ENCODE measurements around the gene CNN3. TPM values are rescaled to one million over a fixed set of nuclear protein-coding genes. Genes with fewer than 3 reads are reported as not detected.
A peak's percentile ranks its signal among the peaks of the same experiment; 100 is the strongest.

Gene CNN3
- total and polyA plus RNA-seq, 4 donors, result 326 to 379 (median 357) TPM

DNA sequence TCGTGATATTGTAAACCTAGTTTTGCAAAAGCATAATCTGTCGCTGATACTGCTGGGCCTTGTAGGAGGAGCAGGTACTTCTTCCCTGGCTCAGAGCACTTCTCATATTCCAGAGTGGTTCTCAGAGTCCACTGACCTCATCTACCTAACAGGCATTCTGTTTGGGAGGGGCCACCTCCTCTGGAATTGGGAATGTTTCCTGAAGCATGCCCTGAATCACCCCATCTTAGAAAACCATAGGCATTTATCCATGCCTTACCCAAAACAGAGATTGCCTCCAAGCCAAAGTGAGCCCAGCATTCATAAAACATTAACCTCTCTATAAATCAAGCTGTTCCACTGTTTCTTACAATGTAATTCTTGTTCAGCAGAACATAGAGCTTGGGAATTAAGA lies 71.6 kb downstream of the CNN3 start:
- WGBS (ENCODE audit: insufficient coverage), result 83% methylated on average over 2 of the region's 2 CpGs
- Histone ChIP-seq H3K27me3 (ENCODE audit: control insufficient read depth, insufficient read depth, low read length) (no peaks in the 10 kb centered on the region), H3K9me3 (ENCODE audit: control insufficient read depth, insufficient read depth, low read length) (no peaks in the 10 kb centered on the region), H3K36me3 (ENCODE audit: control insufficient read depth, insufficient read depth, low read length) (no peaks in the 10 kb centered on the region), H3K4me1 (ENCODE audit: control insufficient read depth, insufficient read depth, low read length) (peaks cover 8% of the 10 kb centered on the region), H3K4me3 (ENCODE audit: low read depth, low read length) (no peak overlapping the region), H3K27ac (ENCODE audit: low read depth, low read length) (no peak overlapping the region)
- no peak for DNase-seq (ENCODE audit: low read depth in 4 of 6, low spot score in 6 of 6)

DNA sequence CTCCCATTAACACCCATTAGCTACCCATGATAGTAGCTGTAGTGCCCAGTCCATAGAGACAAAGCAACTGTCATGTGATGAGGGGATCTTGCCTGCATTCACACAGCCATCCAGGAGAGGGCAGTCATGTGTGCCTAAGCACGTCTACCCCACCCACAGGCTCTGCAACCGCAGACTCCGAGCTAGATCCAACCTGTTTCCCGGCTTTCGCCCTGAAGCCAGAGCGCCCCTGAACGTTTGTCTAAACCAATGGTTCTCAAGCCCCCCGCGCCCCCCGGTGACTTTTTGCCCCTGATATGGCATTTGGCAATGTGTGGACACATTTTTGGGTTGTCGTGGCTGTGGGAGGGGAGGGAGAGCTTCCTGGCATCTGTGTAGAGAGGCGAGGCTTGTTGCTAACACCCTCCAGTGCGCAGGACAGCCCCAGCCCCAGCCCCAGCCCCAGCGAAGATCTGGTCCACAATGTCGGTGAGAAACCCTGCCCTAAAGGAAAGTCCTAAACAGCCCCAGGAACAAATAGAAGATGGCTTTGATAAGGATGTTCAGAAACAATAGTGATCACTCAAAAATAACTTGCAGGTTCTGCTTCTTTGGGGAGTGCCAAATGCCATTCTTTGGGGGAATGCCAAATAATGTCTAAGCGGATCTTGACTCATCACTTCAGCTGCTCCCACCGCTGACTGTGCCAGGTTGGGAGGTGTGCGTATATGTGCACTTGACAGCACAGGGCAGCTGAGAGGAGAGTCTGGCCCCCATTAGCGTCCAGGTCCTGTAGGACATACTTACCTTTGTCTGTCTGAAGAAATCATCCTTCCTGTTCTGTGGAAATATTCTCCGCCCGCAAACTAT lies 72.2 kb downstream of the CNN3 start:
- DNase-seq (ENCODE audit: low read depth in 4 of 6, low spot score in 6 of 6), result peak in 2 of 6 donors; percentile 88 to 93
- H3K9me3 ChIP-seq (ENCODE audit: control insufficient read depth, insufficient read depth, low read length), result no peaks in the 10 kb centered on the region
- H3K4me1 ChIP-seq (ENCODE audit: control insufficient read depth, insufficient read depth, low read length), result peaks cover 8% of the 10 kb centered on the region
- peak overlapping the region; percentile 51 for H3K4me3 ChIP-seq (ENCODE audit: low read depth, low read length)
- no peaks in the 10 kb centered on the region for H3K36me3 ChIP-seq (ENCODE audit: control insufficient read depth, insufficient read depth, low read length)
- 30% methylated on average over 18 of the region's 21 CpGs for WGBS (ENCODE audit: insufficient coverage)
- H3K27me3 ChIP-seq (ENCODE audit: control insufficient read depth, insufficient read depth, low read length), result no peaks in the 10 kb centered on the region
- peak overlapping the region; percentile 72 for H3K27ac ChIP-seq (ENCODE audit: low read depth, low read length)

DNA sequence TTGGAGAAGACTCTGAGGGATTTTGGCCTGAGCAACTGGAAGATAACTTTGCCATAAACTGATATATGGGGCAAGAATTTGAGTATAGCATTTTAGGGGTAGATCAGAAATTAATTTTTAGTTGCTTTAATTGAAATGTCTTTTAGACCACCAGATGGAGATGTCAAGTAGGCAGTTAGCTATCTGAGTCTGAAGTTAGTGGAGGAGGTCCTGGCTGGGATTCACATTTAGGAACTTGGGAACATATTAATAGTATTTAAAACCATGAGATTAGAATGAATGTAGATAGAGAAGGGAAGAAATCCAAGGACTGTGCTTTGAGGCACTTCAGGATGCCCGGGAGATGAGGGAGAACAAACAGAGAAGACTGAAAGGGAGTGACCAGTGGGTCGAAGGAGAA lies 74.1 kb downstream of the CNN3 start:
- H3K27ac ChIP-seq (ENCODE audit: low read depth, low read length), result no peak overlapping the region
- peaks cover 2% of the 10 kb centered on the region for H3K36me3 ChIP-seq (ENCODE audit: control insufficient read depth, insufficient read depth, low read length)
- DNase-seq (ENCODE audit: low read depth in 4 of 6, low spot score in 6 of 6), result no peak
- H3K27me3 ChIP-seq (ENCODE audit: control insufficient read depth, insufficient read depth, low read length), result no peaks in the 10 kb centered on the region
- H3K4me3 ChIP-seq (ENCODE audit: low read depth, low read length), result no peak overlapping the region
- 74% methylated on average over 2 of the region's 2 CpGs for WGBS (ENCODE audit: insufficient coverage)
- peaks cover 8% of the 10 kb centered on the region for H3K4me1 ChIP-seq (ENCODE audit: control insufficient read depth, insufficient read depth, low read length)
- H3K9me3 ChIP-seq (ENCODE audit: control insufficient read depth, insufficient read depth, low read length), result no peaks in the 10 kb centered on the region

DNA sequence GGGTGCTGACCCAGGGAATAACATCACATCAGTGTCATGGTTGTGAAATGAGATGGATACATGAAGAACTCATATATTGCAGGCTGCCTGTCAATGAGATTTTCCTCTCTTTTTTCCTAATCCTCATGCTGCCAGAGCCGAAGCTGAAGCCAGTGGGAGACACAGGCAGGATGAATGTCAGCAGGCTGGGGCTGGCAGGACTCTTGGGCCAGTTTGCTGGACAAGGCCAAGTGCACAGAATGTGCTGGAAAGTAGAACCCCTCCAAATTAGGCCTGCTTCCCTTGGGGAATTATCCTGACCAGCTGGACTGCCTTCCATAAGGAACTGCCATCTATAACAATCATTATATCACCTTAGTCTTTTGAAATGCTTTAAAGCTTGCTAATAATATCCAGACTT lies 75.3 kb downstream of the CNN3 start:
- 91% methylated on average over 1 of the region's 1 CpG for WGBS (ENCODE audit: insufficient coverage)
- DNase-seq (ENCODE audit: low read depth in 4 of 6, low spot score in 6 of 6), result no peak
- no peaks in the 10 kb centered on the region for H3K9me3 ChIP-seq (ENCODE audit: control insufficient read depth, insufficient read depth, low read length)

More for the DNA sequence above, 75.3 kb downstream of the CNN3 start:
- H3K36me3 ChIP-seq (ENCODE audit: control insufficient read depth, insufficient read depth, low read length), result peaks cover 2% of the 10 kb centered on the region
- H3K4me1 ChIP-seq (ENCODE audit: control insufficient read depth, insufficient read depth, low read length), result peaks cover 8% of the 10 kb centered on the region
- H3K27ac ChIP-seq (ENCODE audit: low read depth, low read length), result no peak overlapping the region
- no peak overlapping the region for H3K4me3 ChIP-seq (ENCODE audit: low read depth, low read length)
- H3K27me3 ChIP-seq (ENCODE audit: control insufficient read depth, insufficient read depth, low read length), result no peaks in the 10 kb centered on the region

Other genes with a start within 250 kb of the CNN3 start
- 1 to 10 TPM; 8.3 to 8.9 TPM for gene SLC44A3, start 106.8 kb downstream of the CNN3 start, total RNA-seq
- gene SLC44A3, start 106.8 kb downstream of the CNN3 start, polyA plus RNA-seq (ENCODE audit: insufficient read length in 2 of 2), result 10 to 100 TPM in 1 of 2 donors, 1 to 10 TPM in 1; 8.2 to 10.2 TPM
- gene ALG14, start 145.8 kb upstream of the CNN3 start, total RNA-seq, result 1 to 10 TPM; 4.0 to 7.2 TPM
- 10 to 100 TPM in 1 of 2 donors, 1 to 10 TPM in 1; 9.3 to 14.4 TPM for gene ALG14, start 145.8 kb upstream of the CNN3 start, polyA plus RNA-seq (ENCODE audit: insufficient read length in 2 of 2)
- 10 to 100 TPM in 1 of 2 donors, 1 to 10 TPM in 1; 3.9 to 29.8 TPM for gene TLCD4, start 190.2 kb upstream of the CNN3 start, total RNA-seq
- 1 to 10 TPM; 6.2 to 9.6 TPM for gene TLCD4, start 190.2 kb upstream of the CNN3 start, polyA plus RNA-seq (ENCODE audit: insufficient read length in 2 of 2)

All from spinal cord (tissue), 10 donors.